ENCODE results near the gene TMEM229A. TPM values are rescaled to one million over a fixed set of nuclear protein-coding genes. Genes with fewer than 3 reads are reported as not detected.
"Not testable (repeated sequence)": the region's sequence is repeated elsewhere in the genome, so short reads cannot be mapped to it uniquely, and the experiment has no call there.

The TMEM229A gene
- total RNA-seq, 4 donors from 2014 or later: not detected

GRCh38 chr7:124029396-124030188, 3.3 kb downstream of the TMEM229A start:
- H3K4me1 ChIP-seq: peaks cover 9 to 24% (median 22%) of the 10 kb centered on the region in 4 donors
- no peak overlapping the region for H3K4me3 ChIP-seq
- intact Hi-C loops (cut with DNase I): no loop called here
- no peak for DNase-seq (ENCODE audit: extremely low spot score)
- no peak for TF ChIP-seq EP300 (IDR thresholded peaks at IDR 0.05)
- TF ChIP-seq CTCF (IDR thresholded peaks at IDR 0.05): no peak
- no peak for TF ChIP-seq POLR2A (IDR thresholded peaks at IDR 0.05; ENCODE audit: low read depth)
- TF ChIP-seq POLR2AphosphoS5 (IDR thresholded peaks at IDR 0.05): no peak
- no peaks in the 10 kb centered on the region for H3K9me3 ChIP-seq
- peaks cover 0 to 43% (median 10%) of the 10 kb centered on the region in 4 donors for H3K27me3 ChIP-seq
- 86% methylated on average over 4 of the region's 4 CpGs for WGBS
- no peaks in the 10 kb centered on the region for H3K36me3 ChIP-seq
- no peak overlapping the region for H3K27ac ChIP-seq (replicated peaks in 1 of 4)

GRCh38 chr7:124027236-124027635, 5.6 kb downstream of the TMEM229A start:
- intact Hi-C loops (cut with DNase I): no loop called here
- no peak for DNase-seq (ENCODE audit: extremely low spot score)
- H3K4me1 ChIP-seq: peaks cover 5 to 8% (median 7%) of the 10 kb centered on the region in 4 donors
- H3K4me3 ChIP-seq: no peak overlapping the region
- TF ChIP-seq POLR2AphosphoS5 (IDR thresholded peaks at IDR 0.05) (no peak), POLR2A (IDR thresholded peaks at IDR 0.05; ENCODE audit: low read depth) (no peak), EP300 (IDR thresholded peaks at IDR 0.05) (no peak), CTCF (IDR thresholded peaks at IDR 0.05) (no peak)
- H3K9me3 ChIP-seq: no peaks in the 10 kb centered on the region
- peaks cover 0 to 30% (median 8%) of the 10 kb centered on the region in 4 donors for H3K27me3 ChIP-seq
- H3K36me3 ChIP-seq: no peaks in the 10 kb centered on the region
- WGBS: 91% methylated on average over 1 of the region's 1 CpG
- H3K27ac ChIP-seq (replicated peaks in 1 of 4): no peak overlapping the region

GRCh38 chr7:124024329-124024728, 8.5 kb downstream of the TMEM229A start:
- H3K27ac ChIP-seq (replicated peaks in 1 of 4); H3K9me3 ChIP-seq; DNase-seq (ENCODE audit: extremely low spot score); H3K4me1 ChIP-seq; H3K36me3 ChIP-seq; intact Hi-C loops (cut with DNase I); H3K4me3 ChIP-seq; H3K27me3 ChIP-seq: not testable (repeated sequence)
- 92% methylated on average over 3 of the region's 3 CpGs for WGBS

GRCh38 chr7:124022551-124022950, 10.3 kb downstream of the TMEM229A start:
- no peaks in the 10 kb centered on the region for H3K9me3 ChIP-seq
- H3K36me3 ChIP-seq: no peaks in the 10 kb centered on the region
- WGBS: 56% methylated on average over 1 of the region's 1 CpG
- H3K27me3 ChIP-seq: no peaks in the 10 kb centered on the region
- no peak overlapping the region for H3K4me3 ChIP-seq
- no peak for DNase-seq (ENCODE audit: extremely low spot score)
- intact Hi-C loops (cut with DNase I): no loop called here
- H3K27ac ChIP-seq (replicated peaks in 1 of 4): no peak overlapping the region
- H3K4me1 ChIP-seq: no peaks in the 10 kb centered on the region
- no peak for TF ChIP-seq POLR2A (IDR thresholded peaks at IDR 0.05; ENCODE audit: low read depth)
- TF ChIP-seq CTCF (IDR thresholded peaks at IDR 0.05): no peak
- no peak for TF ChIP-seq EP300 (IDR thresholded peaks at IDR 0.05)
- TF ChIP-seq POLR2AphosphoS5 (IDR thresholded peaks at IDR 0.05): no peak

GRCh38 chr7:124020060-124020459, 12.8 kb downstream of the TMEM229A start:
- H3K9me3 ChIP-seq: no peaks in the 10 kb centered on the region
- no peak overlapping the region for H3K4me3 ChIP-seq
- 94% methylated on average over 1 of the region's 1 CpG for WGBS
- H3K27ac ChIP-seq (replicated peaks in 1 of 4): no peak overlapping the region
- H3K4me1 ChIP-seq: no peaks in the 10 kb centered on the region
- intact Hi-C loops (cut with DNase I): no loop called here
- no peak for TF ChIP-seq CTCF (IDR thresholded peaks at IDR 0.05)
- no peak for TF ChIP-seq POLR2AphosphoS5 (IDR thresholded peaks at IDR 0.05)
- no peak for TF ChIP-seq EP300 (IDR thresholded peaks at IDR 0.05)
- TF ChIP-seq POLR2A (IDR thresholded peaks at IDR 0.05; ENCODE audit: low read depth): no peak
- H3K27me3 ChIP-seq: no peaks in the 10 kb centered on the region
- DNase-seq (ENCODE audit: extremely low spot score): no peak
- H3K36me3 ChIP-seq: no peaks in the 10 kb centered on the region

Data from esophagus muscularis mucosa (tissue), 4 donors.